ENCODE measurements around the gene ARF3. TPM values are rescaled to one million over a fixed set of nuclear protein-coding genes. Genes with fewer than 3 reads are reported as not detected.

Gene ARF3
- polyA plus RNA-seq, 1 of the 3 experiments (the other 2 are of a cell fraction), result 204 TPM

DNA sequence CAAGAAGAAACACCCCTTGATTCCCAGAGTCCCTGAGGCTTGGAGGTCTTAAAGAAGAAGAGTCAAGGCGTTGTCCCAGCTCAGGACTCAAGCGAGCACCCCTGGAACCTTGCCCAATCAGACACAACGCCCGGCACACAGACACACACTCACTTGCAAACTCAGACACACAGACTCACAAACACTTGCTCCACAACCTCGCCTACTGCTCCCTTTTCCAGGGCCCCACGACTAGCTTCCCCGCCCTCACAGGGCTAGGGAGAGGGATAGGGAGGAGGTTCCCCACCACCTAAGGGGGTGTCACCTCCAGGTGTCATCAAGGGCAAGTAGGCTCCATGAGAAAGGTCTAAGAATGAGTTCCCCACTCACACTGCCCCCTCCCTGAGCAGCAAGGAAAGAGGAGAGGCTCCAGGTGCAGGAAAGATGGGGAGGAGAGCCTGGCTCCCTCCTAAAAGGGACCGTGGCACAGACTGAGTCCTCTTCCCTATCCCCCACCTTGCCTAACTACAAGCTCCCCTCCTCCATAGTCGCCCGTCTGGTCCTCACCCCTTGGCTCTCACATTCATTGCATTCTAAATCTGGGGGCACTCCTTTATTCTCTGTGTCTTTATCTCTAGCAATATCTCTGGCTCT is 13.5 kb upstream of the ARF3 start:
- no peaks in the 10 kb centered on the region for H3K79me2 ChIP-seq (ENCODE audit: insufficient read depth)
- H3K4me1 ChIP-seq (ENCODE audit: control insufficient read depth in 1 of 2, insufficient read depth in 2 of 2, low read depth in 1 of 2, low read length in 1 of 2), result peaks cover 0 to 13% of the 10 kb centered on the region in 2 experiments; a peak in 1 of 4 replicates
- H3K9ac ChIP-seq, result no peak overlapping the region
- POLR2A ChIA-PET, result no interaction called here
- H3K4me2 ChIP-seq, result peak overlapping the region; percentile 78
- H3K36me3 ChIP-seq (replicated peaks in 1 of 2; ENCODE audit: control insufficient read depth in 1 of 2, insufficient read depth in 2 of 2, low read length in 1 of 2), result no peaks in the 10 kb centered on the region
- DNase-seq, result peak; percentile 39
- 52% methylated on average over 10 of the region's 10 CpGs for WGBS (ENCODE audit: low lambda C conversion rate)
- H3K27me3 ChIP-seq (ENCODE audit: insufficient read depth), result peaks cover 38% of the 10 kb centered on the region; the same call in 1 of the 2 replicates
- H3K9me2 ChIP-seq, result no peaks in the 10 kb centered on the region
- H4K20me1 ChIP-seq (ENCODE audit: insufficient read depth), result no peaks in the 10 kb centered on the region
- CTCF ChIA-PET, result interaction anchor here (1.0 to 32.2 kb wide), 4 partner anchors 13 to 117 kb away, joined by 3 to 935 read pairs (median 14); partner anchors contain the start of genes ARF3, DDN and WNT1
- H3K4me3 ChIP-seq (ENCODE audit: low read depth in 2 of 2, low read length in 1 of 2), result peak overlapping the region in 1 of 2 experiments; percentile 44; a peak in 2 of 4 replicates
- H2AFZ ChIP-seq (ENCODE audit: low read depth), result no peak overlapping the region
- no peaks in the 10 kb centered on the region for H3K9me3 ChIP-seq
- no peak overlapping the region for H3K27ac ChIP-seq (ENCODE audit: low read depth in 2 of 2, low read length in 1 of 2)
- H3F3A ChIP-seq (replicated peaks; ENCODE audit: insufficient read depth), result peaks cover 10% of the 10 kb centered on the region
- no peak for TF ChIP-seq FOXJ3 (CRISPR knock-in tag; IDR thresholded peaks at IDR 0.05)
- TF ChIP-seq JUND (IDR thresholded peaks at IDR 0.05), result no peak
- no peak for TF ChIP-seq MXI1 (IDR thresholded peaks at IDR 0.05; ENCODE audit: low read depth, low read length)
- no peak for TF ChIP-seq ELF1 (IDR thresholded peaks at IDR 0.05)
- no peak for TF ChIP-seq RXRA (IDR thresholded peaks at IDR 0.05; ENCODE audit: borderline replicate concordance, low read depth)
- TF ChIP-seq NFIC (IDR thresholded peaks at IDR 0.05; ENCODE audit: borderline replicate concordance), result no peak
- TF ChIP-seq RAD21 (IDR thresholded peaks at IDR 0.05; ENCODE audit: low read length), result no peak
- no peak for TF ChIP-seq POLR2AphosphoS5 (IDR thresholded peaks at IDR 0.05; ENCODE audit: low read depth, low read length)
- TF ChIP-seq, protein P1, sequence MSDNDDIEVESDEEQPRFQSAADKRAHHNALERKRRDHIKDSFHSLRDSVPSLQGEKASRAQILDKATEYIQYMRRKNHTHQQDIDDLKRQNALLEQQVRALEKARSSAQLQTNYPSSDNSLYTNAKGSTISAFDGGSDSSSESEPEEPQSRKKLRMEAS (IDR thresholded peaks at IDR 0.05; ENCODE audit: low read depth), result no peak
- TF ChIP-seq, protein P2, sequence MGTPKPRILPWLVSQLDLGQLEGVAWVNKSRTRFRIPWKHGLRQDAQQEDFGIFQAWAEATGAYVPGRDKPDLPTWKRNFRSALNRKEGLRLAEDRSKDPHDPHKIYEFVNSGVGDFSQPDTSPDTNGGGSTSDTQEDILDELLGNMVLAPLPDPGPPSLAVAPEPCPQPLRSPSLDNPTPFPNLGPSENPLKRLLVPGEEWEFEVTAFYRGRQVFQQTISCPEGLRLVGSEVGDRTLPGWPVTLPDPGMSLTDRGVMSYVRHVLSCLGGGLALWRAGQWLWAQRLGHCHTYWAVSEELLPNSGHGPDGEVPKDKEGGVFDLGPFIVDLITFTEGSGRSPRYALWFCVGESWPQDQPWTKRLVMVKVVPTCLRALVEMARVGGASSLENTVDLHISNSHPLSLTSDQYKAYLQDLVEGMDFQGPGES (IDR thresholded peaks at IDR 0.05; ENCODE audit: low read depth, low read length), result no peak

DNA sequence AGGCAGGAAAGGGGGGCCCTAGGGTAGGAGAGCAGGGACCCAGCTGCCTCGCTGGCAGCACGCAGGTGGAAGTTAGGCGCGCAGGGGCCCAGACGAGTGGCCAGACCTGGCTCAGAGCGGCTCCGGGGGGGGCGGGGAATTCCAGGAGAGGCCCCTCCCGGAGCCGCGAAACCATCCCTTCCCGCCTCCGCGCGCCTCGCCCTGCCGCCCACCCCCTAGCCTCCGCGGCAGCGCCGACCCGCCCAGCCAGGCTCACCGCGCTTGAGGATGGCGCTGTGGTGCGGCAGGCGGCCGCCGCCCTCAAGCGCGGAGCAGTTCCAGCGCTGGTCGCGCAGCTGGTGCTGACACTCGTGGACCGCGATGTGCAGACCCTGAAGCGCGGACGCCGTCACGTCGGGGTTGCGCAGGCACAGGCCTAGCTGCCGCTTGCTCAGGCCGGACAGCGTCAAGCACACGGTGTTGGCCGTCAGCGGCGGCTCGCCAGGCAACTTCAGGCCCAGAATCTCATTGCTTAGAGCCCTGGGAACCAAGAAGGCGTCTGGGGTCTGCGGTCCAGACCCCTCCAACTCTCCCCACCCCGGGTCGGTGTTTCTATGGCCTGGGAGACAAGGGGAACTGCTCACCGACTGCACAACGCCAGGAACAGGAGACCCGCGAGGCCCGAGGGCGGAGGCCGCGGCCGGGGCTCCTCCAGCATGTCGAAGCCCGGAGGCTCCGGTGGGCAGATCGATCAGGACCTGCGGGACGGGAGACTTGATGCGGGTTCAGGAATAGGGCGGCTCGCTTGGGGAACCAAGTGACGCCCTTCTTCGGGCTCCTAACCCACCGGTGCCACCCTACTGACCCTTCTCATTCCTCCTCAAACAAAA is 12.8 kb upstream of the ARF3 start:
- H3K4me2 ChIP-seq, result 0 out of 2 replicates have a peak overlapping the region, but pooled peaks have one; percentile 4
- no peaks in the 10 kb centered on the region for H3K9me3 ChIP-seq
- peaks cover 40% of the 10 kb centered on the region; the same call in 1 of the 2 replicates for H3K27me3 ChIP-seq (ENCODE audit: insufficient read depth)
- H3K9me2 ChIP-seq, result no peaks in the 10 kb centered on the region
- 40% methylated on average over 37 of the region's 77 CpGs for WGBS (ENCODE audit: low lambda C conversion rate)
- peak; percentile 83 for DNase-seq
- H3K36me3 ChIP-seq (replicated peaks in 1 of 2; ENCODE audit: control insufficient read depth in 1 of 2, insufficient read depth in 2 of 2, low read length in 1 of 2), result no peaks in the 10 kb centered on the region
- TF ChIP-seq GATA2 (CRISPR knock-in tag; IDR thresholded peaks at IDR 0.05) (no peak), YY1 (IDR thresholded peaks at IDR 0.05; ENCODE audit: low read depth) (no peak), TCF12 (IDR thresholded peaks at IDR 0.05) (no peak), TEAD4 (IDR thresholded peaks at IDR 0.05; ENCODE audit: borderline replicate concordance, insufficient read depth) (no peak), RCOR1 (IDR thresholded peaks at IDR 0.05; ENCODE audit: low read length) (no peak), EP300 (IDR thresholded peaks at IDR 0.05; ENCODE audit: borderline replicate concordance in 1 of 2, low read depth in 1 of 2, low read length in 1 of 2) (no peak)
- TF ChIP-seq, protein P3, sequence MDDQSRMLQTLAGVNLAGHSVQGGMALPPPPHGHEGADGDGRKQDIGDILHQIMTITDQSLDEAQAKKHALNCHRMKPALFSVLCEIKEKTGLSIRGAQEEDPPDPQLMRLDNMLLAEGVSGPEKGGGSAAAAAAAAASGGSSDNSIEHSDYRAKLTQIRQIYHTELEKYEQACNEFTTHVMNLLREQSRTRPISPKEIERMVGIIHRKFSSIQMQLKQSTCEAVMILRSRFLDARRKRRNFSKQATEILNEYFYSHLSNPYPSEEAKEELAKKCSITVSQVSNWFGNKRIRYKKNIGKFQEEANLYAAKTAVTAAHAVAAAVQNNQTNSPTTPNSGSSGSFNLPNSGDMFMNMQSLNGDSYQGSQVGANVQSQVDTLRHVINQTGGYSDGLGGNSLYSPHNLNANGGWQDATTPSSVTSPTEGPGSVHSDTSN (IDR thresholded peaks at IDR 0.05), result no peak
- TF ChIP-seq, protein P4, sequence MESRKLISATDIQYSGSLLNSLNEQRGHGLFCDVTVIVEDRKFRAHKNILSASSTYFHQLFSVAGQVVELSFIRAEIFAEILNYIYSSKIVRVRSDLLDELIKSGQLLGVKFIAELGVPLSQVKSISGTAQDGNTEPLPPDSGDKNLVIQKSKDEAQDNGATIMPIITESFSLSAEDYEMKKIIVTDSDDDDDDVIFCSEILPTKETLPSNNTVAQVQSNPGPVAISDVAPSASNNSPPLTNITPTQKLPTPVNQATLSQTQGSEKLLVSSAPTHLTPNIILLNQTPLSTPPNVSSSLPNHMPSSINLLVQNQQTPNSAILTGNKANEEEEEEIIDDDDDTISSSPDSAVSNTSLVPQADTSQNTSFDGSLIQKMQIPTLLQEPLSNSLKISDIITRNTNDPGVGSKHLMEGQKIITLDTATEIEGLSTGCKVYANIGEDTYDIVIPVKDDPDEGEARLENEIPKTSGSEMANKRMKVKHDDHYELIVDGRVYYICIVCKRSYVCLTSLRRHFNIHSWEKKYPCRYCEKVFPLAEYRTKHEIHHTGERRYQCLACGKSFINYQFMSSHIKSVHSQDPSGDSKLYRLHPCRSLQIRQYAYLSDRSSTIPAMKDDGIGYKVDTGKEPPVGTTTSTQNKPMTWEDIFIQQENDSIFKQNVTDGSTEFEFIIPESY (IDR thresholded peaks at IDR 0.05; ENCODE audit: borderline replicate concordance, low read depth), result no peak
- H3K4me1 ChIP-seq (ENCODE audit: control insufficient read depth in 1 of 2, insufficient read depth in 2 of 2, low read depth in 1 of 2, low read length in 1 of 2), result peaks cover 0 to 13% of the 10 kb centered on the region in 2 experiments; a peak in 1 of 4 replicates
- peaks cover 10% of the 10 kb centered on the region for H3F3A ChIP-seq (replicated peaks; ENCODE audit: insufficient read depth)
- no peak overlapping the region for H3K27ac ChIP-seq (ENCODE audit: low read depth in 2 of 2, low read length in 1 of 2)
- ChIA-PET CTCF (interaction anchor here (1.2 to 32.2 kb wide), 7 partner anchors 12 to 118 kb away, joined by 3 to 935 read pairs (median 4); partner anchors contain the start of genes ARF3, DDN and WNT1), POLR2A (no interaction called here)
- no peaks in the 10 kb centered on the region for H3K79me2 ChIP-seq (ENCODE audit: insufficient read depth)
- no peaks in the 10 kb centered on the region for H4K20me1 ChIP-seq (ENCODE audit: insufficient read depth)
- H2AFZ ChIP-seq (ENCODE audit: low read depth), result no peak overlapping the region
- H3K9ac ChIP-seq, result no peak overlapping the region
- H3K4me3 ChIP-seq (ENCODE audit: low read depth in 2 of 2, low read length in 1 of 2), result no peak overlapping the region; a peak in 1 of 4 replicates

All from SK-N-SH (cell line).